ENCODE measurements around the gene ABHD2.

DNA sequence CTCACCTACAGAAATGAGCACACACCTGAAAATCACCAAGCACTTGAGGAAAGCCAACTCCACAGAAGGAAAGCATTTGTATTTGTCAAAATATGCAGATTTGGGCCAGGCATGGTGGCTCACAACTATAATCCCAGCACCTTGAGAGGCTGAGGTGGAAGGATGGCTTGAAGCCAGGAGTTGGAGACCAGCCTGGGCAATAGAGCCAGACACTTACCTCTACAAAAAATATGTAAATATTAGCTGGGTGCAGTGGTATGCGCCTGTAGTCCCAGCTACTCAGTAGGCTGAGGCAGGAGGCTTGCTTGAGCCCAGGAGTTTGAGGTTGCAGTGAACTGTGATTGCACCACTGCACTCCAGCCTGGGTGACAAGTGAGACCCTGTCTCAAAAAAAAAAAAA, 120.8 kb downstream of the ABHD2 start:
- TF ChIP-seq, protein P1, sequence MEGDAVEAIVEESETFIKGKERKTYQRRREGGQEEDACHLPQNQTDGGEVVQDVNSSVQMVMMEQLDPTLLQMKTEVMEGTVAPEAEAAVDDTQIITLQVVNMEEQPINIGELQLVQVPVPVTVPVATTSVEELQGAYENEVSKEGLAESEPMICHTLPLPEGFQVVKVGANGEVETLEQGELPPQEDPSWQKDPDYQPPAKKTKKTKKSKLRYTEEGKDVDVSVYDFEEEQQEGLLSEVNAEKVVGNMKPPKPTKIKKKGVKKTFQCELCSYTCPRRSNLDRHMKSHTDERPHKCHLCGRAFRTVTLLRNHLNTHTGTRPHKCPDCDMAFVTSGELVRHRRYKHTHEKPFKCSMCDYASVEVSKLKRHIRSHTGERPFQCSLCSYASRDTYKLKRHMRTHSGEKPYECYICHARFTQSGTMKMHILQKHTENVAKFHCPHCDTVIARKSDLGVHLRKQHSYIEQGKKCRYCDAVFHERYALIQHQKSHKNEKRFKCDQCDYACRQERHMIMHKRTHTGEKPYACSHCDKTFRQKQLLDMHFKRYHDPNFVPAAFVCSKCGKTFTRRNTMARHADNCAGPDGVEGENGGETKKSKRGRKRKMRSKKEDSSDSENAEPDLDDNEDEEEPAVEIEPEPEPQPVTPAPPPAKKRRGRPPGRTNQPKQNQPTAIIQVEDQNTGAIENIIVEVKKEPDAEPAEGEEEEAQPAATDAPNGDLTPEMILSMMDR (IDR thresholded peaks at IDR 0.05): no peak
- TF ChIP-seq ZFX (IDR thresholded peaks at IDR 0.05; ENCODE audit: borderline replicate concordance): no peak

Measured in 22Rv1 (cell line).